IMR-90 (cell line): ENCODE results near the gene BLVRA. TPM values are rescaled to one million over a fixed set of nuclear protein-coding genes. Genes with fewer than 3 reads are reported as not detected.
"Not testable (repeated sequence)": the region's sequence is repeated elsewhere in the genome, so short reads cannot be mapped to it uniquely, and the experiment has no call there.

Experiments used
- ATAC-seq: fragments of 200-7000 bp; cut with Tn5 transposase; 2 replicates; pipeline ENCODE4 v1.9.1; 2020; ENCODE audit warnings: low read depth, mild to moderate bottlenecking, moderate library complexity
- BruUV-seq: library from RNA; stranded (reverse); fragments of 400-500 nt; replicated peaks from 2 replicates; lab custom pipeline; 2021; lab: Mats Ljungman, UMichigan
- CTCF ChIA-PET: fragments of 300-600 bp; formaldehyde crosslinking; extraction: SDS; loops from one replicate; lab custom pipeline; 2021; ENCODE audit warnings: antibody characterized with exemption; lab: Yijun Ruan, JAX
- POLR2A ChIA-PET: fragments of 300-600 bp; sonication (Branson Sonifier 250); formaldehyde crosslinking; loops from one replicate; lab custom pipeline; 2022; ENCODE audit warnings: antibody characterized with exemption; ENCODE audit not compliant: unreplicated experiment; lab: Charles Lee
- DNase-seq: peaks from one replicate; pipeline ENCODE4 v3.0.0; 2013
- H2AFZ ChIP-seq: replicated peaks from 2 replicates; pipeline ENCODE3; 2013; ENCODE audit warnings: low read length, mild to moderate bottlenecking; ENCODE audit not compliant: poor library complexity
- H2AK5ac ChIP-seq: 2 replicates; pipeline ENCODE4 v1.6.1; 2013; ENCODE audit warnings: low read depth, low read length, inconsistent platforms
- H2AK9ac ChIP-seq: replicated peaks from 2 replicates; pipeline ENCODE3; 2013; ENCODE audit warnings: mild to moderate bottlenecking, low read depth, low read length, moderate library complexity; ENCODE audit not compliant: poor library complexity
- H2BK120ac ChIP-seq: 2 replicates; pipeline ENCODE4 v1.6.1; 2013; ENCODE audit warnings: low read depth, low read length, inconsistent platforms
- H2BK15ac ChIP-seq: 3 replicates; pipeline ENCODE4 v1.6.1; 2013; ENCODE audit warnings: low read depth, low read length, inconsistent platforms
- H2BK20ac ChIP-seq: 2 replicates; pipeline ENCODE4 v1.6.1; 2013; ENCODE audit warnings: low read depth, mild to moderate bottlenecking, inconsistent platforms, low read length, moderate library complexity
- H2BK5ac ChIP-seq: 2 replicates; pipeline ENCODE4 v1.6.1; 2013; ENCODE audit warnings: mild to moderate bottlenecking, low read depth, low read length, inconsistent platforms; ENCODE audit not compliant: poor library complexity, severe bottlenecking
- H3K14ac ChIP-seq: replicated peaks from 2 replicates; pipeline ENCODE4 v1.6.1; 2013; ENCODE audit warnings: low read depth, low read length, inconsistent platforms
- H3K18ac ChIP-seq: 2 replicates; pipeline ENCODE4 v1.6.1; 2013; ENCODE audit warnings: low read depth, low read length, control low read depth
- H3K23ac ChIP-seq: 2 replicates; pipeline ENCODE4 v1.6.1; 2013; ENCODE audit warnings: low read depth, low read length, inconsistent platforms
- H3K27ac ChIP-seq: 2 replicates; pipeline ENCODE4 v1.5.1; 2013; ENCODE audit warnings: mild to moderate bottlenecking, control low read depth, low read length; ENCODE audit not compliant: insufficient read depth
- H3K27me3 ChIP-seq: 2 replicates; pipeline ENCODE4 v1.6.1; 2013; ENCODE audit warnings: low read length; ENCODE audit not compliant: control insufficient read depth, insufficient read depth
- H3K36me3 ChIP-seq: 2 replicates; pipeline ENCODE4 v1.6.1; 2013; ENCODE audit warnings: low read length, mixed read lengths; ENCODE audit not compliant: control insufficient read depth, insufficient read depth
- H3K4ac ChIP-seq: 2 replicates; pipeline ENCODE4 v1.6.1; 2013; ENCODE audit warnings: low read depth, low read length, inconsistent platforms
- H3K4me1 ChIP-seq: 2 replicates; pipeline ENCODE4 v1.6.1; 2013; ENCODE audit warnings: low read length, mixed read lengths; ENCODE audit not compliant: control insufficient read depth, insufficient read depth
- H3K4me2 ChIP-seq: 2 replicates; pipeline ENCODE4 v1.6.1; 2013; ENCODE audit warnings: low read depth, mild to moderate bottlenecking, control low read depth, low read length, moderate library complexity
- H3K4me3 ChIP-seq: 2 replicates; pipeline ENCODE4 v1.5.1; 2013; ENCODE audit warnings: low read depth, mild to moderate bottlenecking, control low read depth, low read length, moderate library complexity; ENCODE audit not compliant: insufficient read depth
- H3K56ac ChIP-seq: 2 replicates; pipeline ENCODE4 v1.6.1; 2013; ENCODE audit warnings: low read length, inconsistent platforms; ENCODE audit not compliant: insufficient read depth; ENCODE audit errors: extremely low read depth
- H3K79me1 ChIP-seq, 2 experiments: 2 replicates each; pipeline ENCODE4 v1.6.1; 2013; ENCODE audit warnings: low read length in 2 of 2, inconsistent platforms in 1 of 2, low read depth in 1 of 2
- H3K9ac ChIP-seq: 2 replicates; pipeline ENCODE4 v1.6.1; 2013; ENCODE audit warnings: low read depth, low read length, control low read depth
- H3K9me1 ChIP-seq: 2 replicates; pipeline ENCODE4 v1.6.1; 2013; ENCODE audit warnings: low read length, inconsistent platforms; ENCODE audit not compliant: insufficient read depth
- H3K9me3 ChIP-seq: 2 replicates; pipeline ENCODE4 v1.6.1; 2013; ENCODE audit warnings: low read length; ENCODE audit not compliant: control insufficient read depth, insufficient read depth
- H4K20me1 ChIP-seq: 2 replicates; pipeline ENCODE4 v1.6.1; 2013; ENCODE audit warnings: low read length, inconsistent platforms; ENCODE audit not compliant: insufficient read depth
- H4K5ac ChIP-seq: 2 replicates; pipeline ENCODE4 v1.6.1; 2013; ENCODE audit warnings: mild to moderate bottlenecking, low read depth, low read length, control low read depth
- H4K8ac ChIP-seq, 2 experiments: 2 replicates each; pipeline ENCODE4 v1.6.1; 2013; ENCODE audit warnings: low read depth in 2 of 2, low read length in 2 of 2, control low read depth in 1 of 2, inconsistent platforms in 1 of 2
- H4K91ac ChIP-seq: 2 replicates; pipeline ENCODE4 v1.6.1; 2013; ENCODE audit warnings: low read depth, low read length, inconsistent platforms; ENCODE audit not compliant: insufficient read depth
- WGBS, 2 experiments: methylation state at CpG; one replicate each; pipeline versions ENCODE4 v1.1.5 to v1.1.7; 2013; ENCODE audit warnings: missing lambda C conversion rate in 2 of 2; ENCODE audit not compliant: insufficient read length in 1 of 2; ENCODE audit errors: extremely low coverage in 2 of 2; 5-methylcytosine and 5-hydroxymethylcytosine counted together
- dilution Hi-C: fragments of 300-500 bp; cut with HindIII; formaldehyde crosslinking; loops from one replicate; pipeline ENCODE4 v1.14.3; 2018; ENCODE audit warnings: low sequenced_read_pairs; ENCODE audit not compliant: unreplicated experiment
- in situ Hi-C: fragments of 300-500 bp; cut with MboI; formaldehyde crosslinking; loops from 3 replicates; pipeline ENCODE4 v1.14.3; 2019; ENCODE audit warnings: low sequenced_read_pairs, inconsistent platforms, mixed read lengths
- intact Hi-C: fragments of 100-400 bp; cut with micrococcal nuclease; formaldehyde crosslinking; loops from 2 replicates; pipeline ENCODE4 v1.10.0; 2022
- polyA plus RNA-seq, 3 experiments: library from polyadenylated mRNA; depleted of rRNA; stranded (reverse); fragments of >200 nt; gene quantifications; 2 replicates each; pipeline ENCODE4 v1.2.3, GENCODE V29; 2012; ENCODE audit warnings: low replicate concordance in 1 of 3
- total RNA-seq: library from RNA; depleted of rRNA; stranded (reverse); fragments of >200 nt; gene quantifications from 2 replicates; pipeline ENCODE4 v1.2.3, GENCODE V29; 2012

BLVRA gene
- total and polyA plus RNA-seq, 2 of the 4 experiments (the other 2 are of a cell fraction), result 32.3 to 47.1 TPM

DNA sequence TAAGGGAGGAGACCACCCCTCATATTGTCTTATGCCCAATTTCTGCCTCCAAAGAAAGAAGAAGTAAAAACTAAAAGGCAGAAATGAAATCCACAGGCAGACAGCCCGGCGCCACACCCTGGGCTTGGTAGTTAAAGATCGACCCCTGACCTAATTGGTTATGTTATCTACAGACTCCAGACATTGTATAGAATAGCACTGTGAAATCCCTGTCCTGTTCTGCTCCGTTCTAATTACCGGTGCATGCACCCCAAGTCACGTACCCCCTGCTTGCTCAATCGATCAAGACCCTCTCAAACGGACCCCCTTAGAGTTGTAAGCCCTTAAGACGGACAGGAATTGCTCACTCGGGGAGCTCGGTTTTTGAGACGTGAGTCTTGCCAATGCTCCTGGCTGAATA is 66.0 kb downstream of the BLVRA start:
- H3K9me1 ChIP-seq, ATAC-seq, H3K18ac ChIP-seq, H2AK5ac ChIP-seq, H4K91ac ChIP-seq, H3K4me1 ChIP-seq, H3K4ac ChIP-seq, intact Hi-C loops, H4K8ac ChIP-seq, H3K14ac ChIP-seq, H3K36me3 ChIP-seq, H2BK120ac ChIP-seq, H2BK20ac ChIP-seq, H2BK15ac ChIP-seq, H3K9ac ChIP-seq, H3K27ac ChIP-seq, H3K9me3 ChIP-seq, dilution Hi-C loops, H3K23ac ChIP-seq, H3K79me1 ChIP-seq, BruUV-seq, H2BK5ac ChIP-seq, DNase-seq, H4K20me1 ChIP-seq, H3K4me3 ChIP-seq, H2AFZ ChIP-seq, H3K4me2 ChIP-seq, in situ Hi-C loops, H4K5ac ChIP-seq, H3K56ac ChIP-seq, H2AK9ac ChIP-seq: not testable (repeated sequence)
- WGBS, 2 experiments, result no CpG with 5 or more reads among the region's 12 CpGs
- ChIA-PET POLR2A (interaction anchor here (0.6 kb wide), 1 partner anchor 71 kb away, joined by 3 read pairs; no protein-coding TSS in a partner anchor), CTCF (interaction anchor here (1.0 kb wide), 2 partner anchors 10 to 14 kb away, joined by 3 read pairs; no protein-coding TSS in a partner anchor)
- H3K27me3 ChIP-seq, result peaks cover 48% of the 10 kb centered on the region
